Smooth muscle cell (in vitro differentiated cells): ENCODE data around the gene TSPOAP1. TPM values are rescaled to one million over a fixed set of nuclear protein-coding genes. Genes with fewer than 3 reads are reported as not detected.

ENCODE experiments used
- DNase-seq: peaks from one replicate; lab custom pipeline; 2025; ENCODE audit not compliant: unreplicated experiment; lab: John Stamatoyannopoulos, UW
- H2AFZ ChIP-seq: fragments of 200-600 bp; sonication (generic); 2 replicates; pipeline ENCODE4 v1.6.0; 2016; ENCODE audit warnings: antibody characterized with exemption, low read depth, mild to moderate bottlenecking
- H3F3A ChIP-seq: fragments of 200-600 bp; sonication (generic); 2 replicates; pipeline ENCODE4 v1.6.0; 2017; ENCODE audit warnings: antibody characterized with exemption, low read depth
- H3K27ac ChIP-seq: fragments of 200-600 bp; sonication (generic); 2 replicates; pipeline ENCODE4 v1.5.1; 2016; ENCODE audit warnings: low read depth, mild to moderate bottlenecking
- H3K27me3 ChIP-seq: fragments of 200-600 bp; sonication (generic); 2 replicates; pipeline ENCODE4 v1.6.1; 2016; ENCODE audit warnings: low read depth, mild to moderate bottlenecking
- H3K36me3 ChIP-seq: fragments of 200-600 bp; sonication (generic); 2 replicates; pipeline ENCODE4 v1.5.1; 2016; ENCODE audit warnings: low read depth
- H3K4me1 ChIP-seq: fragments of 200-600 bp; sonication (generic); 2 replicates; pipeline ENCODE4 v1.5.1; 2016; ENCODE audit warnings: low read depth
- H3K4me2 ChIP-seq: fragments of 200-600 bp; sonication (generic); 2 replicates; pipeline ENCODE4 v1.6.0; 2016; ENCODE audit warnings: mild to moderate bottlenecking
- H3K4me3 ChIP-seq: fragments of 200-600 bp; sonication (generic); 2 replicates; pipeline ENCODE4 v1.5.1; 2016; ENCODE audit warnings: mild to moderate bottlenecking
- H3K79me2 ChIP-seq: fragments of 200-600 bp; sonication (generic); 2 replicates; pipeline ENCODE4 v1.6.0; 2016; ENCODE audit warnings: low read depth, mild to moderate bottlenecking
- H3K9ac ChIP-seq: fragments of 200-600 bp; sonication (generic); 2 replicates; pipeline ENCODE4 v1.6.0; 2016; ENCODE audit warnings: low read depth
- H3K9me3 ChIP-seq: fragments of 200-600 bp; sonication (generic); replicated peaks from 2 replicates; pipeline ENCODE4 v1.5.1; 2016; ENCODE audit warnings: low read depth
- H4K20me1 ChIP-seq: fragments of 200-600 bp; sonication (generic); 2 replicates; pipeline ENCODE4 v1.6.0; 2016; ENCODE audit warnings: low read depth
- WGBS: methylation state at CpG from one replicate; pipeline ENCODE4 v1.1.7; 2016; ENCODE audit warnings: low lambda C conversion rate; 5-methylcytosine and 5-hydroxymethylcytosine counted together
- polyA plus RNA-seq: library from polyadenylated mRNA; unstranded; fragments of >200 nt; fragmentation: Nextera tagmentation; extraction: Ambion mirVana; gene quantifications from 2 replicates; pipeline ENCODE4 v1.2.1, GENCODE V29; 2016
- total RNA-seq: library from RNA; depleted of rRNA; stranded (reverse); fragments of >200 nt; gene quantifications from 2 replicates; pipeline ENCODE4 v1.2.3, GENCODE V29; 2014
- TF ChIP-seq, protein P1 (sequence below): fragments of 200-600 bp; sonication (generic); IDR thresholded peaks from 2 replicates; pipeline ENCODE4 v1.5.1; 2017; ENCODE audit warnings: borderline replicate concordance, mild to moderate bottlenecking, antibody characterized with exemption; ENCODE audit not compliant: insufficient read depth, poor library complexity, severe bottlenecking

The TSPOAP1 gene
- total and polyA plus RNA-seq, 2 experiments from 2014 or later: 7.0 to 11.7 TPM

DNA sequence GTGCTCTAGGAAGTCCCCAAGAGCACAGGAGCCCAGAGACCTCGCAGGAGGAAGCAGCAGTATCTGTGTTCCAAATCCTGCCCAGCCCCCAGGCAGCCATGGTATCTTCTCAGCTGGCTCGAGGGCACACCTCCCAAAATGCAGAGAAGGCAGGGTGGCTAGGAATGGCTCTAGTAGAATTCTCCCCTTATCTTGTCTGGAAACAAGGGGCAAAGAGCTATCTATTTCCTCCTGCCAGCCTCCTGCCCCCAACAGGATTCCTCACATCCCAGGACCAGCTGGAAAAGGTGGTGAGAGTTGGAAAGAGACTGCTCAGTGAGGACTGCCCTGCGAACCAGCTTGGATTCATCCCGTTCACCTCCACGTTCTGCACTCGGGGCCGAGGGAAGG lies 8.6 kb upstream of the TSPOAP1 start:
- H3K36me3 ChIP-seq: no peaks in the 10 kb centered on the region
- no peak for DNase-seq
- H3K79me2 ChIP-seq: no peaks in the 10 kb centered on the region
- H3K4me1 ChIP-seq: peaks cover 17% of the 10 kb centered on the region
- H3K4me2 ChIP-seq: peak overlapping the region; percentile 81
- WGBS: 42% methylated on average over 7 of the region's 7 CpGs
- peak overlapping the region; percentile 85 for H3K27ac ChIP-seq
- H3F3A ChIP-seq: peaks cover 16% of the 10 kb centered on the region
- no peaks in the 10 kb centered on the region for H3K9me3 ChIP-seq
- H4K20me1 ChIP-seq: no peaks in the 10 kb centered on the region
- TF ChIP-seq, protein P1, sequence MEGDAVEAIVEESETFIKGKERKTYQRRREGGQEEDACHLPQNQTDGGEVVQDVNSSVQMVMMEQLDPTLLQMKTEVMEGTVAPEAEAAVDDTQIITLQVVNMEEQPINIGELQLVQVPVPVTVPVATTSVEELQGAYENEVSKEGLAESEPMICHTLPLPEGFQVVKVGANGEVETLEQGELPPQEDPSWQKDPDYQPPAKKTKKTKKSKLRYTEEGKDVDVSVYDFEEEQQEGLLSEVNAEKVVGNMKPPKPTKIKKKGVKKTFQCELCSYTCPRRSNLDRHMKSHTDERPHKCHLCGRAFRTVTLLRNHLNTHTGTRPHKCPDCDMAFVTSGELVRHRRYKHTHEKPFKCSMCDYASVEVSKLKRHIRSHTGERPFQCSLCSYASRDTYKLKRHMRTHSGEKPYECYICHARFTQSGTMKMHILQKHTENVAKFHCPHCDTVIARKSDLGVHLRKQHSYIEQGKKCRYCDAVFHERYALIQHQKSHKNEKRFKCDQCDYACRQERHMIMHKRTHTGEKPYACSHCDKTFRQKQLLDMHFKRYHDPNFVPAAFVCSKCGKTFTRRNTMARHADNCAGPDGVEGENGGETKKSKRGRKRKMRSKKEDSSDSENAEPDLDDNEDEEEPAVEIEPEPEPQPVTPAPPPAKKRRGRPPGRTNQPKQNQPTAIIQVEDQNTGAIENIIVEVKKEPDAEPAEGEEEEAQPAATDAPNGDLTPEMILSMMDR: no peak
- no peaks in the 10 kb centered on the region for H3K27me3 ChIP-seq
- H3K4me3 ChIP-seq: no peak overlapping the region
- H2AFZ ChIP-seq: no peak overlapping the region
- H3K9ac ChIP-seq: peak overlapping the region; percentile 22

DNA sequence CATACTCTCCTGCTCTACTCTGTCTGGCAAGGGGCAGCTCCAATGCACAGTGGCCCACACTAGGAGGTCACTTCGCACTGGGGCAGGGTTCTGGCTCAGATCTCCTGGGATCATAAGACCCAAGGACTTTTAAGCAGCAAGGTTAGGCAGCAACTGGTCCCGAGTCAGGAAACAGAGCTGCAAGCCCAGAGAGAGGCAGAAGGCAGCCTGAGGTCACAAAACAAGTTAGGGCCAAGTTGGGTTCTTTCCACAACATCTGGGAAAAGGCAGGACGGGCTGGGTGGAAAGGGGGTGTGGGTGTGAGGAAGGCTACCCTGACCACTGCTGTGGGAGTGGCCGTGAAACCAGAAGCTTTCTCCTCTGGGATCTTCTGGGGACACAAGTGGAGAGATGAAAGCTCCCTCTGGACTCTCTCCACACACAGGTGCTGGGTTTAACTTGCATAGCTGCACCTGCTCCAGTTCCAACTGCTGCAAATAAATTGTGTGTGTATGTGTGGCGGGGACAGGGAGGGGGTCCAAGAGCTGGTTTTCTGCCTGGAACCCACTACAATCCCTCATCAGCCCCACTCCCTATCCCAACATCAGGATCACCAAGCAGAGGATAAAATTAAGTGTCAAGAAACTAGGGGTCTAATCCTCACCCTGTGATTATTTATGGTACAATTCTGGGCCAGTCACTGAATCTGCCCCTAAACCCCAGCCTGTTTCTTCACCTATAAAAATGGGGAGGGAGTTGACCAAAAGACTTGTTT lies 8.0 kb upstream of the TSPOAP1 start:
- H3K4me2 ChIP-seq: peak overlapping the region; percentile 81
- no peaks in the 10 kb centered on the region for H4K20me1 ChIP-seq
- H3K9ac ChIP-seq: no peak overlapping the region
- no peaks in the 10 kb centered on the region for H3K9me3 ChIP-seq
- peaks cover 16% of the 10 kb centered on the region for H3F3A ChIP-seq
- 58% methylated on average over 5 of the region's 5 CpGs for WGBS
- H3K36me3 ChIP-seq: no peaks in the 10 kb centered on the region
- no peak for DNase-seq
- H3K27me3 ChIP-seq: no peaks in the 10 kb centered on the region
- TF ChIP-seq, protein P1: no peak
- peak overlapping the region; percentile 85 for H3K27ac ChIP-seq
- no peaks in the 10 kb centered on the region for H3K79me2 ChIP-seq
- H3K4me1 ChIP-seq: peaks cover 17% of the 10 kb centered on the region
- no peak overlapping the region for H3K4me3 ChIP-seq
- no peak overlapping the region for H2AFZ ChIP-seq

GRCh38 chr17:58335779-58336455 lies 7.3 kb upstream of the TSPOAP1 start:
- Histone ChIP-seq H2AFZ (no peak overlapping the region), H3K4me2 (peak overlapping the region; percentile 36), H3K36me3 (no peaks in the 10 kb centered on the region)

More at GRCh38 chr17:58335779-58336455, 7.3 kb upstream of the TSPOAP1 start:
- peaks cover 17% of the 10 kb centered on the region for H3K4me1 ChIP-seq
- no peaks in the 10 kb centered on the region for H3K79me2 ChIP-seq
- H3K27ac ChIP-seq: peak overlapping the region; percentile 24
- H3K9me3 ChIP-seq: no peaks in the 10 kb centered on the region
- H3F3A ChIP-seq: peaks cover 16% of the 10 kb centered on the region
- H3K4me3 ChIP-seq: no peak overlapping the region
- no peaks in the 10 kb centered on the region for H3K27me3 ChIP-seq
- no peaks in the 10 kb centered on the region for H4K20me1 ChIP-seq
- no peak overlapping the region for H3K9ac ChIP-seq
- 73% methylated on average over 4 of the region's 4 CpGs for WGBS
- no peak for DNase-seq
- TF ChIP-seq, protein P1: no peak
